NB4 (cell line): ENCODE measurements around the gene TMEM14A.

Experiments
- POLR2A ChIP-seq: IDR thresholded peaks from 2 replicates; pipeline ENCODE4 v1.6.1; 2011; ENCODE audit warnings: mild to moderate bottlenecking; ENCODE audit not compliant: insufficient read length; ENCODE audit errors: extremely low read depth
- TF ChIP-seq, protein P1 (sequence below): IDR thresholded peaks from one replicate; pipeline ENCODE4 v1.5.1; 2012; ENCODE audit warnings: low read depth, low read length

GRCh38 chr6:52664991-52665686 is 5.8 kb upstream of the TMEM14A start:
- TF ChIP-seq, protein P1, sequence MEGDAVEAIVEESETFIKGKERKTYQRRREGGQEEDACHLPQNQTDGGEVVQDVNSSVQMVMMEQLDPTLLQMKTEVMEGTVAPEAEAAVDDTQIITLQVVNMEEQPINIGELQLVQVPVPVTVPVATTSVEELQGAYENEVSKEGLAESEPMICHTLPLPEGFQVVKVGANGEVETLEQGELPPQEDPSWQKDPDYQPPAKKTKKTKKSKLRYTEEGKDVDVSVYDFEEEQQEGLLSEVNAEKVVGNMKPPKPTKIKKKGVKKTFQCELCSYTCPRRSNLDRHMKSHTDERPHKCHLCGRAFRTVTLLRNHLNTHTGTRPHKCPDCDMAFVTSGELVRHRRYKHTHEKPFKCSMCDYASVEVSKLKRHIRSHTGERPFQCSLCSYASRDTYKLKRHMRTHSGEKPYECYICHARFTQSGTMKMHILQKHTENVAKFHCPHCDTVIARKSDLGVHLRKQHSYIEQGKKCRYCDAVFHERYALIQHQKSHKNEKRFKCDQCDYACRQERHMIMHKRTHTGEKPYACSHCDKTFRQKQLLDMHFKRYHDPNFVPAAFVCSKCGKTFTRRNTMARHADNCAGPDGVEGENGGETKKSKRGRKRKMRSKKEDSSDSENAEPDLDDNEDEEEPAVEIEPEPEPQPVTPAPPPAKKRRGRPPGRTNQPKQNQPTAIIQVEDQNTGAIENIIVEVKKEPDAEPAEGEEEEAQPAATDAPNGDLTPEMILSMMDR, result no peak
- TF ChIP-seq POLR2A, result no peak
